ENCODE data around the gene CEACAM4. TPM values are rescaled to one million over a fixed set of nuclear protein-coding genes. Genes with fewer than 3 reads are reported as not detected.
"Not testable (repeated sequence)": the region's sequence is repeated elsewhere in the genome, so short reads cannot be mapped to it uniquely, and the experiment has no call there.

The CEACAM4 gene
- total RNA-seq, result under 1 TPM in 2 of 8 experiments, not detected in 6; 0.31 to 0.47 TPM

- in situ Hi-C loops (cut with MboI; ENCODE audit: low pct_unique_long_range_greater_than_20kb in 2 of 9, low sequenced_read_pairs in 9 of 9, unreplicated experiment in 9 of 9), result no loop called here
- WGBS, 10 experiments, result 0 to 8% (median 0%) methylated on average over 1 to 3 of the region's 7 CpGs; no CpG with 5 or more reads in 7 of the 10 experiments
- no peak for ATAC-seq (replicated peaks in 6 of 8)
- H3K4me3 ChIP-seq, result no peak within 1 kb of the TSS
- no peak within 1 kb of the TSS for H3K27ac ChIP-seq
- H3K4me1 ChIP-seq (replicated peaks in 1 of 2), result no peaks in the 10 kb centered on the region
Measured at GRCh38 chr19:41626877-41627276, at the start of gene CEACAM4. Gene CEACAM4 (minus strand): TSS chr19:41627074. CDS start chr19:41626963, 111 bp downstream.

- in situ Hi-C loops (cut with MboI; ENCODE audit: low pct_unique_long_range_greater_than_20kb in 2 of 9, low sequenced_read_pairs in 9 of 9, unreplicated experiment in 9 of 9), result no loop called here
- Histone ChIP-seq H3K4me3 (no peak overlapping the region), H3K4me1 (replicated peaks in 1 of 2) (no peaks in the 10 kb centered on the region), H3K27ac (no peak overlapping the region)
- ATAC-seq (replicated peaks in 6 of 8), result peak in 1 of 8 experiments; percentile 23
- WGBS, 10 experiments, result 14 to 80% (median 40%) methylated on average over 1 to 5 of the region's 5 CpGs; no CpG with 5 or more reads in 1 of the 10 experiments
Measured at GRCh38 chr19:41671486-41671885, 44.6 kb upstream of the CEACAM4 start.

- H3K27ac ChIP-seq, result no peak overlapping the region
- no peak overlapping the region for H3K4me3 ChIP-seq
- ATAC-seq (replicated peaks in 6 of 8), result no peak
- in situ Hi-C loops (cut with MboI; ENCODE audit: low pct_unique_long_range_greater_than_20kb in 2 of 9, low sequenced_read_pairs in 9 of 9, unreplicated experiment in 9 of 9), result no loop called here
- no peaks in the 10 kb centered on the region for H3K4me1 ChIP-seq (replicated peaks in 1 of 2)
Measured at GRCh38 chr19:41670755-41671154, 43.9 kb upstream of the CEACAM4 start.

- Histone ChIP-seq H3K4me3 (no peak overlapping the region), H3K27ac (no peak overlapping the region), H3K4me1 (replicated peaks in 1 of 2) (no peaks in the 10 kb centered on the region)
- no peak for ATAC-seq (replicated peaks in 6 of 8)
- WGBS, 10 experiments, result 0 to 63% (median 20%) methylated on average over 1 of the region's 1 CpG; no CpG with 5 or more reads in 4 of the 10 experiments
- in situ Hi-C loops (cut with MboI; ENCODE audit: low pct_unique_long_range_greater_than_20kb in 2 of 9, low sequenced_read_pairs in 9 of 9, unreplicated experiment in 9 of 9), result no loop called here
Measured at GRCh38 chr19:41668315-41668714, 41.4 kb upstream of the CEACAM4 start.

- H3K27ac ChIP-seq, result no peak overlapping the region
- WGBS, 10 experiments, result 0 to 67% (median 21%) methylated on average over 1 to 2 of the region's 2 CpGs; no CpG with 5 or more reads in 2 of the 10 experiments
- no peak overlapping the region for H3K4me3 ChIP-seq
- in situ Hi-C loops (cut with MboI; ENCODE audit: low pct_unique_long_range_greater_than_20kb in 2 of 9, low sequenced_read_pairs in 9 of 9, unreplicated experiment in 9 of 9), result no loop called here
- no peaks in the 10 kb centered on the region for H3K4me1 ChIP-seq (replicated peaks in 1 of 2)
- no peak for ATAC-seq (replicated peaks in 6 of 8)
Measured at GRCh38 chr19:41666075-41666474, 39.2 kb upstream of the CEACAM4 start.

- Histone ChIP-seq H3K4me3 (no peak overlapping the region), H3K4me1 (replicated peaks in 1 of 2) (no peaks in the 10 kb centered on the region), H3K27ac (no peak overlapping the region)
- 17 to 43% methylated on average over 1 to 2 of the region's 2 CpGs; no CpG with 5 or more reads in 8 of the 10 experiments for WGBS, 10 experiments
- ATAC-seq (replicated peaks in 6 of 8), result no peak
- in situ Hi-C loops (cut with MboI; ENCODE audit: low pct_unique_long_range_greater_than_20kb in 2 of 9, low sequenced_read_pairs in 9 of 9, unreplicated experiment in 9 of 9), result no loop called here
Measured at GRCh38 chr19:41657157-41657556, 30.3 kb upstream of the CEACAM4 start.

GRCh38 chr19:41656756-41657155, 29.9 kb upstream of the CEACAM4 start:
- ATAC-seq (replicated peaks in 6 of 8); in situ Hi-C loops (cut with MboI; ENCODE audit: low pct_unique_long_range_greater_than_20kb in 2 of 9, low sequenced_read_pairs in 9 of 9, unreplicated experiment in 9 of 9): not testable (repeated sequence)

GRCh38 chr19:41652250-41652649, 25.4 kb upstream of the CEACAM4 start:
- Histone ChIP-seq H3K27ac (no peak overlapping the region), H3K4me1 (replicated peaks in 1 of 2) (no peaks in the 10 kb centered on the region), H3K4me3 (no peak overlapping the region)
- in situ Hi-C loops (cut with MboI; ENCODE audit: low pct_unique_long_range_greater_than_20kb in 2 of 9, low sequenced_read_pairs in 9 of 9, unreplicated experiment in 9 of 9), result no loop called here
- 0 to 40% (median 7%) methylated on average over 1 to 5 of the region's 5 CpGs; no CpG with 5 or more reads in 4 of the 10 experiments for WGBS, 10 experiments
- peak in 2 of 8 experiments; percentile 81 to 87 for ATAC-seq (replicated peaks in 6 of 8)

More at GRCh38 chr19:41656756-41657155, 29.9 kb upstream of the CEACAM4 start:
- H3K27ac ChIP-seq; H3K4me1 ChIP-seq (replicated peaks in 1 of 2); H3K4me3 ChIP-seq: not testable (repeated sequence)
- 0 to 5% (median 0%) methylated on average over 1 to 2 of the region's 2 CpGs; no CpG with 5 or more reads in 4 of the 10 experiments for WGBS, 10 experiments

GRCh38 chr19:41649827-41650226, 23.0 kb upstream of the CEACAM4 start:
- ATAC-seq (replicated peaks in 6 of 8), result peak in 1 of 8 experiments; percentile 27
- Histone ChIP-seq H3K4me1 (replicated peaks in 1 of 2) (no peaks in the 10 kb centered on the region), H3K4me3 (no peak overlapping the region), H3K27ac (no peak overlapping the region)
- in situ Hi-C loops (cut with MboI; ENCODE audit: low pct_unique_long_range_greater_than_20kb in 2 of 9, low sequenced_read_pairs in 9 of 9, unreplicated experiment in 9 of 9), result no loop called here
- 8 to 70% (median 50%) methylated on average over 1 to 3 of the region's 3 CpGs; no CpG with 5 or more reads in 2 of the 10 experiments for WGBS, 10 experiments

- in situ Hi-C loops (cut with MboI; ENCODE audit: low pct_unique_long_range_greater_than_20kb in 2 of 9, low sequenced_read_pairs in 9 of 9, unreplicated experiment in 9 of 9), result no loop called here
- no peak overlapping the region for H3K27ac ChIP-seq
- ATAC-seq (replicated peaks in 6 of 8), result peak in 2 of 8 experiments; percentile 23 to 65
- 11 to 81% (median 43%) methylated on average over 2 to 14 of the region's 14 CpGs for WGBS, 10 experiments
- H3K4me3 ChIP-seq, result no peak overlapping the region
- H3K4me1 ChIP-seq (replicated peaks in 1 of 2), result no peaks in the 10 kb centered on the region
Measured at GRCh38 chr19:41646589-41647204, 19.8 kb upstream of the CEACAM4 start.

GRCh38 chr19:41641879-41642485, 15.1 kb upstream of the CEACAM4 start:
- no peak overlapping the region for H3K4me3 ChIP-seq
- H3K4me1 ChIP-seq (replicated peaks in 1 of 2), result no peaks in the 10 kb centered on the region
- no peak overlapping the region for H3K27ac ChIP-seq
- 0 to 40% (median 4%) methylated on average over 1 to 6 of the region's 6 CpGs; no CpG with 5 or more reads in 1 of the 10 experiments for WGBS, 10 experiments
- in situ Hi-C loops (cut with MboI; ENCODE audit: low pct_unique_long_range_greater_than_20kb in 2 of 9, low sequenced_read_pairs in 9 of 9, unreplicated experiment in 9 of 9), result no loop called here
- ATAC-seq (replicated peaks in 6 of 8), result peak in 5 of 8 experiments; percentile 47 to 94 (median 86)

GRCh38 chr19:41638641-41639081, 11.8 kb upstream of the CEACAM4 start:
- ATAC-seq (replicated peaks in 6 of 8), result peak in 1 of 8 experiments; percentile 45
- H3K4me1 ChIP-seq (replicated peaks in 1 of 2), result no peaks in the 10 kb centered on the region

GRCh38 chr19:41637484-41637883, 10.6 kb upstream of the CEACAM4 start:
- Histone ChIP-seq H3K4me1 (replicated peaks in 1 of 2) (no peaks in the 10 kb centered on the region), H3K27ac (no peak overlapping the region), H3K4me3 (no peak overlapping the region)
- no peak for ATAC-seq (replicated peaks in 6 of 8)
- in situ Hi-C loops (cut with MboI; ENCODE audit: low pct_unique_long_range_greater_than_20kb in 2 of 9, low sequenced_read_pairs in 9 of 9, unreplicated experiment in 9 of 9), result no loop called here
- 20 to 80% (median 39%) methylated on average over 1 to 2 of the region's 2 CpGs; no CpG with 5 or more reads in 4 of the 10 experiments for WGBS, 10 experiments

More at GRCh38 chr19:41638641-41639081, 11.8 kb upstream of the CEACAM4 start:
- H3K4me3 ChIP-seq, result no peak overlapping the region
- WGBS, 10 experiments, result 0 to 30% (median 10%) methylated on average over 2 to 6 of the region's 6 CpGs; no CpG with 5 or more reads in 2 of the 10 experiments
- in situ Hi-C loops (cut with MboI; ENCODE audit: low pct_unique_long_range_greater_than_20kb in 2 of 9, low sequenced_read_pairs in 9 of 9, unreplicated experiment in 9 of 9), result no loop called here
- no peak overlapping the region for H3K27ac ChIP-seq
